Left cardiac atrium (tissue), 4 donors: ENCODE results near the gene TST. TPM values are rescaled to one million over a fixed set of nuclear protein-coding genes. Genes with fewer than 3 reads are reported as not detected.
"Not testable (repeated sequence)": the region's sequence is repeated elsewhere in the genome, so short reads cannot be mapped to it uniquely, and the experiment has no call there.

Experiments used
- ATAC-seq, 2 donors: fragments of 200-7000 bp; cut with Tn5 transposase; one replicate each; pipeline ENCODE4 v1.9.1; 2020; ENCODE audit warnings: mild to moderate bottlenecking in 2 of 2, moderate library complexity in 2 of 2
- DNase-seq: peaks from one replicate; pipeline ENCODE4 v3.0.0-alpha.2; 2020
- intact Hi-C, 2 donors: fragments of 100-400 bp; cut with DNase I; formaldehyde crosslinking; loops; one replicate each; pipeline versions ENCODE4 v1.14.1 to v1.15.1; 2022 to 2023
- total RNA-seq, 2 donors: library from RNA; stranded (reverse); fragmentation: NEBNext Ultra II Directional; extraction: Animal tissue kit (Norgen Biotek cat#: 25700); gene quantifications; one replicate each; pipeline ENCODE4 v1.2.1, GENCODE V29; 2021
- donor health status: DM: no; HTN: yes; CAD: no.
- donor health status: DM: no; HTN: yes; CAD: no; lungs with severe emphysema.
- donor health status: DM: yes; HTN: yes; CAD: no.
- donor health status: Dilated cardiomyopathy.

The TST gene
- total RNA-seq, 2 donors from 2014 or later = 33.3 to 35.5 TPM

GRCh38 chr22:36998620-36999351 lies 20.5 kb downstream of the TST start:
- intact Hi-C loops = no loop called here
- DNase-seq (no peak), ATAC-seq (no peak)

GRCh38 chr22:36997746-36998145 lies 21.5 kb downstream of the TST start:
- DNase-seq = no peak
- ATAC-seq = no peak
- intact Hi-C loops = no loop called here

- intact Hi-C loops = no loop called here
These were observed 28.0 kb downstream of the TST start for GRCh38 chr22:36991206-36991605.

GRCh38 chr22:36990457-36990856 lies 28.8 kb downstream of the TST start:
- intact Hi-C loops = no loop called here
- DNase-seq (no peak), ATAC-seq (no peak)

More at GRCh38 chr22:36991206-36991605, 28.0 kb downstream of the TST start:
- DNase-seq = no peak
- no peak for ATAC-seq

GRCh38 chr22:36989012-36989411 lies 30.2 kb downstream of the TST start:
- DNase-seq, ATAC-seq: not testable (repeated sequence)

GRCh38 chr22:36988075-36988832 lies 31.0 kb downstream of the TST start:
- intact Hi-C loops = no loop called here
- no peak for ATAC-seq

More at GRCh38 chr22:36989012-36989411, 30.2 kb downstream of the TST start:
- intact Hi-C loops = not testable (repeated sequence)

GRCh38 chr22:36986242-36986821 lies 32.9 kb downstream of the TST start:
- intact Hi-C loops = no loop called here
- no peak for ATAC-seq

More at GRCh38 chr22:36988075-36988832, 31.0 kb downstream of the TST start:
- DNase-seq = no peak

GRCh38 chr22:36985211-36985889 lies 33.9 kb downstream of the TST start:
- intact Hi-C loops = no loop called here
- ATAC-seq (no peak), DNase-seq (no peak)

More at GRCh38 chr22:36986242-36986821, 32.9 kb downstream of the TST start:
- DNase-seq = no peak

- ATAC-seq (no peak), DNase-seq (no peak)
- intact Hi-C loops = loop anchor here in 1 of 2 donors (5.0 kb wide), 1 partner anchor 110 kb away; no protein-coding TSS in a partner anchor
These were observed 37.1 kb downstream of the TST start for GRCh38 chr22:36982136-36982535.

GRCh38 chr22:36981247-36981775 lies 37.9 kb downstream of the TST start:
- intact Hi-C loops = loop anchor here in 1 of 2 donors (5.0 kb wide), 1 partner anchor 109 kb away; no protein-coding TSS in a partner anchor
- ATAC-seq (no peak), DNase-seq (no peak)

- no peak for DNase-seq
- intact Hi-C loops = loop anchor here (2.0 to 10.0 kb wide), 4 partner anchors 104 to 197 kb away; no protein-coding TSS in a partner anchor
- no peak for ATAC-seq
These were observed 40.0 kb downstream of the TST start for GRCh38 chr22:36979016-36979910.

- ATAC-seq (peak; percentile 98), DNase-seq (peak; percentile 92)
- intact Hi-C loops = loop anchor here (2.0 to 10.0 kb wide), 4 partner anchors 103 to 196 kb away; no protein-coding TSS in a partner anchor
These were observed 41.1 kb downstream of the TST start for GRCh38 chr22:36977947-36978660.

- DNase-seq (peak; percentile 60), ATAC-seq (peak; percentile 71 to 82)
- intact Hi-C loops = loop anchor here (5.0 to 10.0 kb wide), 3 partner anchors 103 to 195 kb away; no protein-coding TSS in a partner anchor
These were observed 41.8 kb downstream of the TST start for GRCh38 chr22:36977401-36977861.

GRCh38 chr22:36976606-36977005 lies 42.6 kb downstream of the TST start:
- ATAC-seq (no peak), DNase-seq (no peak)
- intact Hi-C loops = loop anchor here (5.0 to 10.0 kb wide), 3 partner anchors 102 to 194 kb away; no protein-coding TSS in a partner anchor

- no peak for DNase-seq
- intact Hi-C loops = loop anchor here in 1 of 2 donors (10.0 kb wide), 1 partner anchor 97 kb away; no protein-coding TSS in a partner anchor
- ATAC-seq = no peak
These were observed 47.7 kb downstream of the TST start for GRCh38 chr22:36971341-36972125.
